Activated CD8-positive, alpha-beta T cell treated with anti-CD3 and anti-CD28 coated beads, Interleukin-2, amount 10 ng/mL, durations not matched to agents 7 days and 5 days (primary cell): ENCODE data around the gene LMLN. TPM values are rescaled to one million over a fixed set of nuclear protein-coding genes. Genes with fewer than 3 reads are reported as not detected.

ENCODE experiments used
- ATAC-seq: fragments of 150-1000 bp; cut with Tn5 transposase; one replicate; pipeline ENCODE4 v1.10.0; 2021; ENCODE audit warnings: moderate library complexity
- CTCF ChIA-PET: fragments of 350-600 bp; sonication (Branson Sonifier 250); formaldehyde crosslinking; loops from one replicate; lab custom pipeline; 2021; ENCODE audit warnings: antibody characterized with exemption; lab: Charles Lee
- POLR2A ChIA-PET: fragments of 350-600 bp; sonication (Branson Sonifier 250); formaldehyde crosslinking; loops from one replicate; lab custom pipeline; 2021; ENCODE audit warnings: antibody characterized with exemption; lab: Charles Lee
- DNase-seq: peaks from one replicate; pipeline ENCODE4 v3.0.0-alpha.2; 2020
- H3K27ac Mint-ChIP-seq: one replicate; pipeline ENCODE4 v1.8.0; 2021; ENCODE audit warnings: mild to moderate bottlenecking, mixed read lengths
- H3K27me3 Mint-ChIP-seq: one replicate; pipeline ENCODE4 v1.8.0; 2021; ENCODE audit warnings: low read depth, mixed read lengths
- H3K36me3 Mint-ChIP-seq: one replicate; pipeline ENCODE4 v1.8.0; 2021; ENCODE audit warnings: low read depth, mixed read lengths
- H3K4me1 Mint-ChIP-seq: one replicate; pipeline ENCODE4 v1.8.0; 2021; ENCODE audit warnings: low read depth, mixed read lengths
- H3K4me3 Mint-ChIP-seq: one replicate; pipeline ENCODE4 v1.8.0; 2021; ENCODE audit warnings: mild to moderate bottlenecking, mixed read lengths
- H3K9me3 Mint-ChIP-seq: one replicate; pipeline ENCODE4 v1.8.0; 2022; ENCODE audit warnings: mixed read lengths; ENCODE audit not compliant: insufficient read depth
- total RNA-seq, 2 experiments: library from RNA; stranded (reverse); gene quantifications; one replicate each; pipeline ENCODE4 v1.2.3, GENCODE V29; 2021

The LMLN gene
- total RNA-seq, 2 experiments from 2014 or later: 4.0 to 6.0 TPM

DNA sequence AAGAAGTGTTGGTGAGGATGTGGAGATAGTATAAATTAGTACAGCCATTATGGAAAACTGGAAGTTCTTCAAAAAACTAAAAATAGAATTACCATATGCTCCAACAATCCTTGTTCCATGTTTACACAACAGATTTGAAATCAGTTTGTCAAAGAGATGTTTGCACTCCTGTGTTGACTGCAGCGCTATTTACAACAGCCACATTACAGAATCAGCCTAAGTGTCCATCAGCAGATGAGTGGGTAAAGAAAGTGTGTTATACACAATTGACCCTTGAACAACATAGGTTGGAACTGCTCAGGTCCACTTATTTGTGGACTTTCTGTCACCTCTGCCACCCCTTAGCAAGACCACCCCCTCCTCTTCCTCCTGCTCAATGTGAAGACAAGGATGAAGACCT, 34.7 kb downstream of the LMLN start:
- H3K4me3 Mint-ChIP-seq: no peak overlapping the region
- H3K27me3 Mint-ChIP-seq: no peaks in the 10 kb centered on the region
- H3K9me3 Mint-ChIP-seq: no peaks in the 10 kb centered on the region
- no peaks in the 10 kb centered on the region for H3K36me3 Mint-ChIP-seq
- ChIA-PET POLR2A (no interaction called here), CTCF (no interaction called here)
- H3K27ac Mint-ChIP-seq: no peak overlapping the region
- DNase-seq (no peak), ATAC-seq (no peak)
- no peaks in the 10 kb centered on the region for H3K4me1 Mint-ChIP-seq

DNA sequence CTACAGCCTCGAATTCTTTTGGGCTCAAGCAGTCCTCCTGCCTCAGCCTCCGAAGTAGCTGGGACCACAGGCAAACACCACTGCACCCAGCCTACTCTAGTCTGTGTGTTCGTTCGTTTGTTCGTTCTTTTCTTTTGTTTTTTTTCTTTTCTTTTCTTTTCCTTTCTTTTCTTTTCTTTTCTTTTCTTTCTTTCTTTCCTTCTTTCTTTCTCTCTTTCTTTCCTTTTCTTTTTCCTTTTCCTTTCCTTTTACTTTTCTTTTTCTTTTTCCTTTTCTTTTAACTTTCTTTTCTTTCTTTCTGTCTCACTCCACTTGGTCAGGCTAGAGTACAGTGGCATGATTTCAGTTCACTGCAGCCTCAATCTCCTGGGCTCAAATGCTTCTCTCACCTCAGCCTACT, 36.8 kb downstream of the LMLN start:
- CTCF ChIA-PET: interaction anchor here (1.3 to 1.7 kb wide), 2 partner anchors 25 to 91 kb away, joined by 3 to 5 read pairs; no protein-coding TSS in a partner anchor
- Mint-ChIP-seq H3K4me1 (no peaks in the 10 kb centered on the region), H3K36me3 (no peaks in the 10 kb centered on the region), H3K27me3 (no peaks in the 10 kb centered on the region), H3K9me3 (no peaks in the 10 kb centered on the region), H3K4me3 (no peak overlapping the region), H3K27ac (no peak overlapping the region)
- DNase-seq: no peak
- no peak for ATAC-seq
- POLR2A ChIA-PET: no interaction called here

DNA sequence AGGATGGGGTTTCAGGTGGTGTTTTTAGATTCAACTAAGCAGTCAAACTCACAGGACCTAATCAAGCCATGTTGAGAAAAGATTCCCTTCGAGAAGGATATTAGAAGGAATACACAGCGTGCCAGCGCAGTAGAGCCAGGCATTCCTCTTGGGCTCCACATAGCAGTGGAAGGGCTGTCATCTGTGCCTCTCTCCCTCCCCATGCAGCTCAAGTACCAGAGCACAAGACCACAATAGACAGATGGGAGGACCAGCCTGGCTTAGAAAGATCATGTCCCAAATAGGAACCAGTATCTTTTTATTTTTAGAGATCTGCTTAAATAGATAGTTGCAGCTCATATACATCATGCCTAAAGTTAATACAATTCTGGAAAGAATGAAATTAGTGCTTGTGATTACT, 37.9 kb downstream of the LMLN start:
- H3K4me1 Mint-ChIP-seq: no peaks in the 10 kb centered on the region
- no peaks in the 10 kb centered on the region for H3K9me3 Mint-ChIP-seq
- DNase-seq (no peak), ATAC-seq (no peak)
- CTCF ChIA-PET: interaction anchor here (1.0 kb wide), 1 partner anchor 8 kb away, joined by 5 read pairs; no protein-coding TSS in a partner anchor
- H3K36me3 Mint-ChIP-seq: no peaks in the 10 kb centered on the region
- no peaks in the 10 kb centered on the region for H3K27me3 Mint-ChIP-seq
- H3K27ac Mint-ChIP-seq: no peak overlapping the region
- H3K4me3 Mint-ChIP-seq: no peak overlapping the region
- POLR2A ChIA-PET: no interaction called here

DNA sequence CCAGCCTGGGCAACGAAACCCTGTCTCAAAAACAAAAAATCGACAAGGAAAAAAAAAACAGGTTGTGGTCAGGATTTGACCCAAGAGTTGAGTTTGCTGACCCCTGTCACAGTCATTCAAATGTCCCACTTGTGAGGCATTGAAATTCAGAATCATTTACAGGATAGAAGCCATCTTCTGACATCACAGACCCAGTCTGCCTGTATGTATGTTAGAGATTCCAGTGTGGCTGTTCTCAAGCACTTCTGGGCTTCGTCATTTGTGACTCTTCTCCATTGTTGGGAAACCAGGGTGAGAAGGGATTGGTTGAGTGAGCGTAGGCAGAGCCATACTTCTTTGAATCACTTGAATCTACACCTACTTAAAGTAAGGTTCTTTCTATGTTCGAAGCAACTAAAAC, 57.1 kb downstream of the LMLN start:
- Mint-ChIP-seq H3K36me3 (no peaks in the 10 kb centered on the region), H3K27ac (no peak overlapping the region), H3K27me3 (no peaks in the 10 kb centered on the region), H3K9me3 (no peaks in the 10 kb centered on the region), H3K4me3 (no peak overlapping the region), H3K4me1 (no peaks in the 10 kb centered on the region)
- ATAC-seq: no peak
- no peak for DNase-seq
- ChIA-PET POLR2A (no interaction called here), CTCF (no interaction called here)

DNA sequence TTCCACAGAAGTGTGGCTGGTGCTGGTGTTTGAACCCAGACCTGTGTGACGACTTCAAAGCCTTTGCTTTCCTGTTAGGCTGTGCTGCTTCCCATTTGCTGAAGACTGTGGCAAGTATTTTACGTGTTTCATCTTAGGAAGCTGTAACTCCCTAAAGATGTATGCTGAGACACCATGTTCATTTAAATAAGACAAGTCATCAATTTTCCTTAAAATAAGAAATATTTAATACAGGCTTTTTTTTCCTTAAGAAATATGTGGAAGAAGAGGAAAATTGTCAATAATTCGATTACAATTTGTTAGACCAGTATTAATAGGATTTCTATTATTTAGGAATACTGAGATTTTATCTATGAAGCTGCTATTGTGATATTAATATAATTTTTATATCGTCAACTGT, 58.4 kb downstream of the LMLN start:
- Mint-ChIP-seq H3K27me3 (no peaks in the 10 kb centered on the region), H3K4me3 (no peak overlapping the region), H3K4me1 (no peaks in the 10 kb centered on the region), H3K27ac (no peak overlapping the region), H3K36me3 (no peaks in the 10 kb centered on the region), H3K9me3 (no peaks in the 10 kb centered on the region)
- ChIA-PET CTCF (no interaction called here), POLR2A (no interaction called here)
- DNase-seq (no peak), ATAC-seq (no peak)

DNA sequence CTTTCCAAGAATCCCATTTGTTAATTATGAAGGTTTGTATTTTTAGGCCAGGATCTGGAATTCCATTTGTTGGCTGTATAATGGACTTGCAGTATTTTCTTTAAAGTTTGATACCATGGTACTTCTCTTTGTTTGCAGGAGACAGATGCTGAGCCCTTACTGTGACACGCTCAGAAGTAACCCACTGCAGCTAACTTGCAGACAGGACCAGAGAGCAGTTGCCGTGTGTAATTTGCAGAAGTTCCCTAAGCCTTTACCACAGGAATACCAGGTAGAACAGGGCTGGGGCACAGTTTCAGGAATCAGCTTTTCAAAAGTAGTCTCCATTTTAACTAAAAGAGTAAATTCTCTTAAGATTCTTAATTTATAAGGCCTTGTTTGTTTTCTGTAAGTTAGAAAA, 59.1 kb downstream of the LMLN start:
- H3K27me3 Mint-ChIP-seq: no peaks in the 10 kb centered on the region

DNA sequence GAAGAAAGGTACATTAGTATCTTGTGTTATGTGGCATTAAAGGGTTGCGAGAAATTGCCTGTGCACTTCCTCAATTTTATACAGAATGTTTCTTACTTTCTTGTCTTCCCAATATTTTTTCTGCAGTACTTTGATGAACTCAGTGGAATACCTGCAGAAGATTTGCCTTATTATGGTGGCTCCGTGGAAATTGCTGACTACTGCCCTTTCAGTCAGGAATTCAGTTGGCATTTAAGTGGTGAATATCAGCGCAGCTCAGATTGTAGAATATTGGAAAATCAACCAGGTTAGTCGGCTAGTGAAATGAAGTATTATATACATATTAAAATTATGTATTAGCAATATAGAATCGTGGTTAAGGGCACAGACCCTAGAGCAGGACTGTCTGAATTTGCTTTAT, 61.3 kb downstream of the LMLN start:
- no peaks in the 10 kb centered on the region for H3K4me1 Mint-ChIP-seq
- no peak for DNase-seq
- H3K4me3 Mint-ChIP-seq: no peak overlapping the region
- ChIA-PET CTCF (interaction anchor here (1.2 kb wide), 1 partner anchor 25 kb away, joined by 3 read pairs; no protein-coding TSS in a partner anchor), POLR2A (no interaction called here)
- H3K27ac Mint-ChIP-seq: no peak overlapping the region
- H3K9me3 Mint-ChIP-seq: no peaks in the 10 kb centered on the region
- ATAC-seq: no peak
- H3K27me3 Mint-ChIP-seq: no peaks in the 10 kb centered on the region
- no peaks in the 10 kb centered on the region for H3K36me3 Mint-ChIP-seq

More for the DNA sequence above, 59.1 kb downstream of the LMLN start:
- DNase-seq: no peak
- no peak overlapping the region for H3K27ac Mint-ChIP-seq
- H3K9me3 Mint-ChIP-seq: no peaks in the 10 kb centered on the region
- POLR2A ChIA-PET: no interaction called here
- ATAC-seq: no peak
- CTCF ChIA-PET: no interaction called here
- H3K36me3 Mint-ChIP-seq: no peaks in the 10 kb centered on the region
- H3K4me1 Mint-ChIP-seq: no peaks in the 10 kb centered on the region
- H3K4me3 Mint-ChIP-seq: no peak overlapping the region

DNA sequence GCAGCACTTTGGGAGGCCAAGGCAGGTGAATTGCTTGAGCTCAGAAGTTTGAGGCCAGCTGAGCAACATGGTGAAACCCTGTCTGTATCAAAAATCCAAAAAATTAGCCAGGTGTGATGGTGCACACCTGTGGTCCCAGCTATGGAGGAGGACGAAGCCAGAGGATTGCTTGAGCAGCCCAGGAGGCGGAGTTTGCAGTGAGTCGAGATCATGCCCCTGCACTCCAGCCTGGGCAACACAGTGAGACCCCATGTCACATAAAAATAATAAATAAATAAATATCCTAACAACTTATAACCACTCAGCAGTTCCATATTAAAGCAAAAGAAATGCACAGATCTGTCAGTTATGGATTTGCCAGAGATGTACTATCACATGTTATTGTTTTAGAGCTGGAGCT, 62.6 kb downstream of the LMLN start:
- no peak overlapping the region for H3K27ac Mint-ChIP-seq
- H3K36me3 Mint-ChIP-seq: no peaks in the 10 kb centered on the region
- H3K9me3 Mint-ChIP-seq: no peaks in the 10 kb centered on the region
- DNase-seq (no peak), ATAC-seq (no peak)
- H3K27me3 Mint-ChIP-seq: no peaks in the 10 kb centered on the region
- POLR2A ChIA-PET: no interaction called here
- CTCF ChIA-PET: interaction anchor here (1.2 kb wide), 1 partner anchor 26 kb away, joined by 3 read pairs; no protein-coding TSS in a partner anchor
- H3K4me1 Mint-ChIP-seq: no peaks in the 10 kb centered on the region
- H3K4me3 Mint-ChIP-seq: no peak overlapping the region

DNA sequence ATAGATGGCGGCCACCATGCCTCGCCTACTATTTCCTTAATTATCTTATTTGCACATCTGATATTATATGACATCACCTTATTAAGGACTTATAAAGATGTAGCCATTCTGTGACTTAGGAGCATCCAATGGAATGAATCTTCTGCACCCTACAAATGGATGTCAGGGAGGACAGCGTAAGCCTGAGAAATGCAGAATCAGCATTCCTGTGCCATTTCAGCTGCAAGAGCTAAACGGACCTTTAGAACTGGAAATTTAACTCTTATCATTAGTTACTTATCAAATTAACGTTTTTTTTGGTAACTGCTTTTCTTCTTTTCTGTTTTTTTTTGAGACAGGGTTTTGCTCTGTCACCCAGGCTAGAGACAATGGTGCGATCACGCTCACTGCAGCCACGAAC, 65.6 kb downstream of the LMLN start:
- DNase-seq (no peak), ATAC-seq (no peak)
- H3K4me3 Mint-ChIP-seq: no peak overlapping the region
- ChIA-PET CTCF (interaction anchor here (0.6 kb wide), 1 partner anchor 122 kb away, joined by 3 read pairs; no protein-coding TSS in a partner anchor), POLR2A (no interaction called here)
- no peak overlapping the region for H3K27ac Mint-ChIP-seq
- H3K27me3 Mint-ChIP-seq: no peaks in the 10 kb centered on the region
- no peaks in the 10 kb centered on the region for H3K4me1 Mint-ChIP-seq
- H3K36me3 Mint-ChIP-seq: no peaks in the 10 kb centered on the region
- no peaks in the 10 kb centered on the region for H3K9me3 Mint-ChIP-seq

DNA sequence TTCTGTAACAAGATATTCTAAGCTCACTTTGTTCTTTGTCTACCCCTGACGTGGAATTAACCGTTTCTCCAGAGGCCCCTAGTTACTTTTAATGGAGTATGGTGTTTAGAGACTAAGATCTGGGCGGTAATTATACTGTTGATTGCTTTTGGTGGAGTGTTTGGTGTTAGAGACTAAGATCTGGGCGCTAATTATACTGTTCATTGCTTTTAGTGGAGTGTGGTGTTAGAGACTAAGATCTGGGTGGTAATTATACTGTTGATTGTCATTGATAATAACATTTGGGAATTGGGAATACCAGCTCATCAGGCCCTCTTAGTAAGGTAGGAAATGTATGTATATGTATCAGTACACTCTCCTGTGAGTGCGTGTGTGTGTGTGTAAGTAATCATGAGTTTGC, 66.6 kb downstream of the LMLN start:
- H3K36me3 Mint-ChIP-seq: no peaks in the 10 kb centered on the region
- no peak overlapping the region for H3K27ac Mint-ChIP-seq
- no peak overlapping the region for H3K4me3 Mint-ChIP-seq
- no peaks in the 10 kb centered on the region for H3K9me3 Mint-ChIP-seq
- no peaks in the 10 kb centered on the region for H3K27me3 Mint-ChIP-seq
- ChIA-PET POLR2A (no interaction called here), CTCF (no interaction called here)
- DNase-seq (no peak), ATAC-seq (no peak)
- H3K4me1 Mint-ChIP-seq: no peaks in the 10 kb centered on the region

DNA sequence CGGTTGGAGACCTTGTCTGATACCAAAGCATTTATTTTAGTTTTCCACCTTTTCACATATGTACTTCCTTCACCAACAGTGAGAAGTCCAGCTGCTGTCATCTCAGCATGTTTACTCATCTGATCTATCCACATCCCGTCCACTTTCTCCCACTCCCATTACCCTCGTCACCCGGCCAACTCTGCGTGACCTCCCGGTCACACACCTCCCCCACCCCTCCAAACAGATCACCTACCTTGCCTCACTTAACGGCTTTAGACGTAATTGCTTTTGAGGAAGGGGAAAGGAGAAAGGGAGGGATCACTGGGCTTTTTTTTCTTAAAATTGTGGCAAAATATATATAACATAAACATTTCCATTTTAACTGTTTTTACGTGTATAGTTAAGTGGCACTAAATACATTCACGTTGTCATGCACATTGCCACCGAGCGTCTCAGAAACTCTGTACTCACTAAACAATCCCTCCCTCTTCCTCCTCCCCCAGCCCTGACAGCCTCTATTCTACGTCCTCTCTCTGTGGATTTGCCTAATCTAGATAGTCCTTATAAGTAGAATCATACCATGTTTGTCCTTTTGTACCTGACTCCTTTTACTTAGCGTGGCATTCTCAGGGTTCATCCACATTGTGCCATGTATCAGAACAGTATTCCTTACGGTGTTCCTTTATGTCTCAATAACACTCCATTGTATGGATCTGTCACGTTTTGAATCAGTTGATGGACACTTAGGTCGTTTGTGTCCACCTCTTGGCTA, 67.2 kb downstream of the LMLN start:
- Mint-ChIP-seq H3K27ac (no peak overlapping the region), H3K36me3 (no peaks in the 10 kb centered on the region), H3K9me3 (no peaks in the 10 kb centered on the region), H3K27me3 (no peaks in the 10 kb centered on the region), H3K4me1 (no peaks in the 10 kb centered on the region), H3K4me3 (no peak overlapping the region)
- POLR2A ChIA-PET: no interaction called here
- CTCF ChIA-PET: no interaction called here
- DNase-seq (no peak), ATAC-seq (no peak)

DNA sequence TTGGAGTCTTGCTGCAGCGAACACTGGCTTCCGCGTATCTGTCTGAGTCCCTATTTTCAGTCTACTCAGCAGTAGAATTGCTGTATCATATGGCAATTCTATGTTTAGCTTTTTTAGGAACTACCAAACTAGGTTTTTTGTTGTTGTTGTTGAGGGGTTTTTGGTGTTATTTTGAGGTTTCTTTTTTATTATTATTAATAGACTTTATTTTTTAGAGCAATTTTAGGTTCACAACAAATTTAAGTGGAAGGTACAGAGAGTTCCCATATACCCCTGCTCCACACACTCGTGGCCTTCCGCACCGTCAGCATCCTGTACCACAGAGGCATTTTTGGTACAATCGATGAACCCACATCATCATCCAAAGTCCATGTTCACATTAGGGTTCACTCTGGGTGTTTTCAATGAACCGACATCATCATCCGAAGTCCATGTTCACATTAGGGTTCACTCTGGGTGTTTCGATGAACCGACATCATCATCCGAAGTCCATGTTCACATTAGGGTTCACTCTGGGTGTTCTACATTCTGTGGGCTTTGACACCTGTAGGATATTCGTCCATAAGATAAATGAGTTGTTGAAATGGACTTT, 67.9 kb downstream of the LMLN start:
- ATAC-seq (no peak), DNase-seq (no peak)
- Mint-ChIP-seq H3K9me3 (no peaks in the 10 kb centered on the region), H3K4me1 (no peaks in the 10 kb centered on the region), H3K4me3 (no peak overlapping the region), H3K36me3 (no peaks in the 10 kb centered on the region), H3K27ac (no peak overlapping the region), H3K27me3 (no peaks in the 10 kb centered on the region)
- CTCF ChIA-PET: no interaction called here
- POLR2A ChIA-PET: no interaction called here
